GM21526 (cell line): Measurements from ENCODE around the gene FBXO38.

Experiments
- ATAC-seq: cut with Tn5 transposase; IDR thresholded peaks from one replicate; pipeline ENCODE4 v1.9.1; 2021; ENCODE audit warnings: moderate library complexity; ENCODE audit not compliant: unreplicated experiment, low FRiP score

Gene FBXO38

DNA sequence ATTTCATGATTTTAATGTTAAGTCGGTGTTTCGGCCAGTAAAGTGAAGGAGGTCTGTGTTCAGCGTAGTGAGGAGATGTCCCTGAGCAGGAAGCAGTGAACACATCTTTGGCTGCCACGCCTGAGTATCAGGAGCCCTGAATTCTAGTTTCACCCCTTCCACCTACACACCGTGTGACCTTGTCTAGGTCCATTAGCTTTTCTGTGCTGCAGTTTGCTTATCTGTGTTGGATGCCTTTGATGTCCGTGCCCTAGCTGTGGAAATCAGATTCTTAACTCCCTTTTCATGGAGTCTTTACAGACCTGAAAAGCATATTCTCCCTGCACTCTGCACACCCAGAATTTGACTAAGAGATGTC, 601 bp downstream of the FBXO38 start:
- ATAC-seq, result peak; percentile 30

GRCh38 chr5:148385094-148385493, 1.3 kb downstream of the FBXO38 start:
- no peak for ATAC-seq

- ATAC-seq, result no peak
These were observed 2.3 kb downstream of the FBXO38 start for GRCh38 chr5:148386041-148386440.

DNA sequence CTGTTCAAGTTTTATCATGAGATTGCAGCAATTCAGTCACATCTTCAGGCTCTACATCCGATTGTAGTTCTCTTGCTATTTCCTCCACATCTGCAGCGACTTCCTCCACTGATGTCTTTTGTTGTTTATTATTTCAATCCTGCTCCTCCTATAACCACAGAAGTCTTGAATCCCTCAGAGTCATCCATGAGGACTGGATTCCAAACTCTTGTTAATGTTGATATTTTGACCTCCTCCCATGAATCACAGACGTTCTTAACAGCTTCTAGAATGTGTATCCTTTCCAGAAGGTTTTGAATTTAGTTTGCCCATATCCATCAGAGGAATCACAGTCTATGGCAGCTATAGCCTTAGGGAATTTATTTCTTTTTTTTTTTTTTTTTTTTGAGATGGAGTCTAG, 3.6 kb downstream of the FBXO38 start:
- no peak for ATAC-seq

- peak; percentile 45 for ATAC-seq
These were observed 4.9 kb downstream of the FBXO38 start for GRCh38 chr5:148388696-148389095.

GRCh38 chr5:148390914-148391313, 7.2 kb downstream of the FBXO38 start:
- no peak for ATAC-seq

DNA sequence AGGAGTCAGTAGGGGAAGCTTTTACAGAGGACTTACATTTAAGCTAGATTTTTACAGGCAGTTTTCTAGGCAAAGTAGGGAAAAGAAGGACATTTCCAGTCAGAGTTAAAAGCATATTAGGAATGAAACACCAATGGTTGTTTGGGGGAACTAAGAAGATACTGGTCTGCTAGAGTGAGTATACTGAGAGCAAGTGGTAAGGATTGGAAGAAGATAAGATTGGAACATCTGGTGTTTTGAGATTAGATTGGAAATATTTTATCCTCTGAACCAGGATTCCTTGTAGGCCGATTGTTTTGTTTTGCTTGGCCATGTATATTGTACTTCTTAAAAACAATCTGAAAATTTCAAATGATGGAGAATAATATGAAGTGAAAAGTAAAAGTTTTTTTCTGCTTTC, 7.7 kb downstream of the FBXO38 start:
- ATAC-seq, result no peak

GRCh38 chr5:148393390-148393741, 9.6 kb downstream of the FBXO38 start:
- ATAC-seq, result no peak

DNA sequence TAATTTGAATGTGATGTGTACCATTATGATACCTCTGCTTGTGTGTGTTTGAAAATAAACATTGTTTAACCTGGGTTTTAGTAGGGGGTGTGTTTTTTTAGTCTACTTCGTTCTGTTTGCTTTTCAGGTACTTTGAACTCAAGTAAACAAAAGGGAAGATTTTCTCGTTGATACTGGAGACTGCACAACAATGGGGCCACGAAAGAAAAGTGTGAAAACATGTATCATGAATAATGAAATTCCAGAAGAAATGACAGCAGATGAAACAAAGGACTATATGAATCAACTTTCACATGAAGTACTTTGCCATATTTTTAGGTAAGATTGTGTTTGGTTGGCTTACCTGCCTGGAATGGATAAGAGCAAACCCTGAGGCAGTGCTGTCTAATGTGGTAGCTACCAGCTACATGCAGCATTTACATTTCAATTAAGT, 10.8 kb downstream of the FBXO38 start:
- no peak for ATAC-seq

DNA sequence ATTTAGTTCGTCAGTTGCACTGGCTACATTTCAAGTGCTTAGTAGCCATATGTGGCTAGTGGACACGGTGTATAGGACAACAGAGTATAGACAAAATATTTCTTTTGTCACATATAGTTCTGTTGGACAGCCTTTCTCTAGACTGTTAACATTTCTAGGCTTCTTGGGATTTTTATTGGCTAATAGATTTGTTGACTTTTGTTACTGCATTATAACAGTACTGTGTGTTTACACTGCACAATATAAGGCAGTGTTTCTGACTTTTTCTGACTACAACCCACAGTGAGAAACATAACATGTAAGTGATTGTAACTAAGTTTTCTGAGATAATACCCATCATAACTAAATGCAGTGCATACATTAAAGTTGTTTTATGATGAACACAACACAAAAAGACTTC, 11.3 kb downstream of the FBXO38 start:
- ATAC-seq, result no peak

DNA sequence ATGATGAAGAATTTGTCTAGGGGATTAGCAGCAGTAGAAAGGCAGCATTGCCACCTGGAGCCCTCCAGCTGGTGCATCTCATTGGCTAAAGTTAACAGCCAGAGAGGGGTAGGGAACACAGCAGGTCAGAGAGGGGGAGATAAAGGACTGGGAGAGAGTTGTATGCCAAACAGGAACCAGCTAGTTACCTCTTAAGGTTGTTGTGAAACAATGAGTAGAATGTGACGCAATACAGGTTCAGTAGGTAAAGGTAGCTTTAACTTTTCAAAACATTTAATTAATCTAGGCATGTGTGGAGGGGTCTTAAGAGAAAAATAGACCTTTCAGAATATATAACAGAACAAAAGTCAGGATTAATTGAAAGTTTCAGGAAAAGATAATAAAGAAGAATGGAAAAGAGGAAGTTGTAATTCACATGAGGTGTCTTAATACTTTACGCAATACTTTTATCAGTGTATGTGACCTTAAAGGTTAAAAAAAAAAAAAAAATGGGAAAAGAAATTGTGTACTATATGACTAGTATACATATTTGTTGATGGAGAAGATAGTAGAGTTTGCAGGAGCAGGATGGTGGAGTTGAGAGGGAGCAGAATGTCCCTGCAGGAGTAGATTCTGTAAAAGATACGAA, 14.3 kb downstream of the FBXO38 start:
- ATAC-seq, result no peak

DNA sequence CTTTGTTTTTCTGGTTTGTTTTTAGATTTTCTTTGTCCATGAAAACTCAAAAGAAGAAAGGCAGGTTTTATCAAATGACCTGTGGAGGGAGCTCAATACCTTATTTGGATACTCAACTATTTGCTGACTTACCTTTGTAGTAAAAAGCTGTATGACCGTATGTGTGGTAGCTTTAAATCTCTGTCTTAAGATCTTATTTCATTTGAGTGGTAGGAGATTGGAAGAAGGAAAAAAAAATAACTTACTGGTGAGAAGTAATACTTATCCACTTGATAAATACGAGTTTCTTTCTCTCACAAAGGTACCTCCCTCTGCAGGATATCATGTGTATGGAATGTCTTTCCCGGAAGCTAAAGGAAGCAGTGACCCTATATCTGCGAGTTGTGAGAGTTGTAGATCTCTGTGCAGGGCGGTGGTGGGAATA, 15.0 kb downstream of the FBXO38 start:
- ATAC-seq, result no peak

GRCh38 chr5:148401604-148402003, 17.8 kb downstream of the FBXO38 start:
- no peak for ATAC-seq

DNA sequence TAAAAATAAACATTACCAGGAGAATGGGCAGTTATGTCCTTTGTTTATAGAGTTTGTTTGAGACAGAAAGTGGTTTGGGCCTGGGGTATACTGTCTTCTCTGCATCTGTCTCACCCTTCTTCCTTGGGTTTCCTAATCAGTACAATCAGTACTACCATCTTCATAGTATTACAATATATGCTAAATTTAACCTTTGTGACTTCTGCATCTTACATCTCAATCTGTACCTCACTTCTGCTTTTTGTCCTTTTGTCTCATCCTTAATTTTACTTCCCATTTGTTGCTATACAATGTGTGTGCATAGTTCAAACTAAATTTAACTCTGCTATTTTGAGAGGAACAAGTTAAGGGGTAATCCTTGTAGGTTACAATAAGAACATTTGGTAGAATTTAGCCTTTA, 19.6 kb downstream of the FBXO38 start:
- ATAC-seq, result peak; percentile 85

DNA sequence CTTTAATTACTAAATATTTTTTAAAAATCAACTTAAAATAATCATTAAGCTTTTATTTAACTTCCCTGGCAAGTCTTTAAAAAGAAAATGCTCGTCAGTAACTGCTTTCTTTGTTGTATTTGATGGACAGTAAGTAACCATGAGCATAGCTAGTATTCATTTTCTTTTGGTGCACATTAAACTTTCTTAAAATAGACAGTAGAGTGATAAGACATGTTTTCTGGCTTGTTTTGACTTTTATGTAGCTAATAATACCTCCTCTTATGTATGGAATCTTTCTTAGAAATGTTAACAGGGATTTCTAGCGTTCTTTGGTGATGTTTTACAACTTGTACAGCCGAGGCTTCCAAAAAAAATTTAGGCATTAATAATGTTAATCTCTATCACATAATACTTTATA, 22.6 kb downstream of the FBXO38 start:
- no peak for ATAC-seq

- no peak for ATAC-seq
These were observed 24.3 kb downstream of the FBXO38 start for GRCh38 chr5:148408092-148408491.

DNA sequence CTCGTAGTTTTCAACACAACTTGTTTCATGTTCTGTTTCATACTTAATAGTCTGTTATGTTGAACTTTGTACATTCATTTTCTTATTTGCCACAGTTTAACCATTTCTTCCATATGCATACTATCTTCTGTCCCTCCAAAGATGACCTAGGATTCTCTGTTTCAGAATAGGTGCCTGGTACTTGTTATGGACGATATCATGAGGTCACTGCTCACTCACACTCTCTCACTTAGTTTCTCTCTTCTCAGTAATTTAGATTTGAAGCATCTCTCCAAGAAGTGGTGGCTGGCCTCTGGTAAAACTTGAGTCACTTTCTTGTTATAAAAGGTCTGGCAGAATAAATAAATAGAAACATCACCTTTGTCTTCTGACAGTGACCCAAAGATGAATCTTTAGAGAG, 28.4 kb downstream of the FBXO38 start:
- no peak for ATAC-seq

GRCh38 chr5:148414833-148415232, 31.1 kb downstream of the FBXO38 start:
- no peak for ATAC-seq

- no peak for ATAC-seq
These were observed 32.7 kb downstream of the FBXO38 start for GRCh38 chr5:148416416-148416815.

GRCh38 chr5:148416921-148417320, 33.2 kb downstream of the FBXO38 start:
- no peak for ATAC-seq

DNA sequence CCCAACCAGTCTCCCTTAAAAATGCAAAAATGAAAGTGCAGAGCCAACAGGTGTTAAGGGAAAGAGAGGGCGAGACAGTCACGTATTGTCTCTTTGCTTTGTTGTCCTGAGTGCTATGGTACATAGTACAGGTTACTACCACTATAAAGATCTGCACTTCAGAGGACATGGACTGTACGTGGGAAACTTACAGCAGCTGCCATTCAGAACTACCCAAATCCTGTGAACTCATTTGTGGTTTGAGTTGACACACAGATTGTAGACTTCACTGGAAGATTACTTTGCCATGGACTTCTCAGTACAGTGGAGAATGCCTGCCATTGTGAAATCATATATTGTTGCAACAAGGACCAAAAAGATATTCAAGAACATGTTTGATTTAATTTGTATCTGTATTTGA, 34.8 kb downstream of the FBXO38 start:
- no peak for ATAC-seq

GRCh38 chr5:148421661-148422060, 37.9 kb downstream of the FBXO38 start:
- ATAC-seq, result no peak

DNA sequence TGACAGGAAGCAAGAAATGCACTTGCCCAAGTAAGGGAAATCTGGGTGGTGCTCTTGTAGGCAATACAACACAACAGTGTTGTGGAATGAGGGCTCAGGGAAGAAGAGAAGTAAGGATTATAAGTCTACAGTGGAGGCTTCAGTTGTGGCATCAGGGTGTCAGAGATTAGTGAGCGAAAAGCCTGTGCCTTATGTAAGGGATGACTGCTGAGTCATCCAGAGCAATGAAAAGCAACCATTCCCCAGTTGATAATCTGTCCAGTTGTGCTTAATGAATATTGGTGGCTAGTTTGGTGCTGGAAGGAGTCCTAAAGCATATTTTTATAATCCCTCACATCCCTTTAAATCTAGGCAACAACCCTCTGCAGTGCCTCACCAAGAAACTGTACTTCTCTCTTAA, 42.0 kb downstream of the FBXO38 start:
- no peak for ATAC-seq
